Measurements from ENCODE around the gene SEC61B.

DNA sequence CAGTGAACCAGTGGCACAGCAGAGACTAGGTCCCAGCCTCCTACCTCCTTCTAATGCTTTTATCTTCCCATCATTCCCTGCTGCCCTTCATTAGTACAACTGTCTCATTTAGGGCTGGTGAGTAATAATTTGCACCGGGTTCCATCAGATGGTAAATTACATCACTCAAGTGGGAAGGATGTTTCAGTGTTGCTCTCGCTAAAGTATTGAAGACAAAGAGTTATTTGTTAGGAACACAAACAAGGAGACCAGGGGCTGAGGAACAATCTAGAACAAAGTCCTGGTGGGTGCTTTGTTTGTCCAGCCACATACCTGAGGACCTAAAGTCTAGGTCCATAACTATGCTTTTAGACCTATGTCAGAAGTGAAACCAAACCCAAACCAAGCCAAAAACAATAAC, 52.4 kb downstream of the SEC61B start:
- TF ChIP-seq POLR2A (IDR thresholded peaks at IDR 0.05; ENCODE audit: low read depth, low read length) (no peak), GATA2 (IDR thresholded peaks at IDR 0.05; ENCODE audit: insufficient read depth, insufficient read length, low read depth, low read length) (no peak), EZH2 (IDR thresholded peaks at IDR 0.05; ENCODE audit: borderline replicate concordance, low read depth, low read length, severe bottlenecking) (no peak), POLR2AphosphoS5 (IDR thresholded peaks at IDR 0.05; ENCODE audit: insufficient read depth, low read depth, low read length) (no peak), MYC (IDR thresholded peaks at IDR 0.05; ENCODE audit: low read depth, low read length) (no peak)
- TF ChIP-seq, protein P1, sequence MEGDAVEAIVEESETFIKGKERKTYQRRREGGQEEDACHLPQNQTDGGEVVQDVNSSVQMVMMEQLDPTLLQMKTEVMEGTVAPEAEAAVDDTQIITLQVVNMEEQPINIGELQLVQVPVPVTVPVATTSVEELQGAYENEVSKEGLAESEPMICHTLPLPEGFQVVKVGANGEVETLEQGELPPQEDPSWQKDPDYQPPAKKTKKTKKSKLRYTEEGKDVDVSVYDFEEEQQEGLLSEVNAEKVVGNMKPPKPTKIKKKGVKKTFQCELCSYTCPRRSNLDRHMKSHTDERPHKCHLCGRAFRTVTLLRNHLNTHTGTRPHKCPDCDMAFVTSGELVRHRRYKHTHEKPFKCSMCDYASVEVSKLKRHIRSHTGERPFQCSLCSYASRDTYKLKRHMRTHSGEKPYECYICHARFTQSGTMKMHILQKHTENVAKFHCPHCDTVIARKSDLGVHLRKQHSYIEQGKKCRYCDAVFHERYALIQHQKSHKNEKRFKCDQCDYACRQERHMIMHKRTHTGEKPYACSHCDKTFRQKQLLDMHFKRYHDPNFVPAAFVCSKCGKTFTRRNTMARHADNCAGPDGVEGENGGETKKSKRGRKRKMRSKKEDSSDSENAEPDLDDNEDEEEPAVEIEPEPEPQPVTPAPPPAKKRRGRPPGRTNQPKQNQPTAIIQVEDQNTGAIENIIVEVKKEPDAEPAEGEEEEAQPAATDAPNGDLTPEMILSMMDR (IDR thresholded peaks at IDR 0.05; ENCODE audit: extremely low read depth in 1 of 2, insufficient read depth in 1 of 2, low read depth in 1 of 2, low read length in 2 of 2) = no peak

Measured in endothelial cell of umbilical vein (primary cell).